NCI-H82 treated with DMSO at 0.1 percent for 48 hours (cell line): ENCODE measurements around the gene CTCFL.
"Not testable (repeated sequence)": the region's sequence is repeated elsewhere in the genome, so short reads cannot be mapped to it uniquely, and the experiment has no call there.

ENCODE experiments used
- DNase-seq: peaks from one replicate; lab custom pipeline; 2025; ENCODE audit not compliant: unreplicated experiment; lab: John Stamatoyannopoulos, UW

CTCFL gene

DNA sequence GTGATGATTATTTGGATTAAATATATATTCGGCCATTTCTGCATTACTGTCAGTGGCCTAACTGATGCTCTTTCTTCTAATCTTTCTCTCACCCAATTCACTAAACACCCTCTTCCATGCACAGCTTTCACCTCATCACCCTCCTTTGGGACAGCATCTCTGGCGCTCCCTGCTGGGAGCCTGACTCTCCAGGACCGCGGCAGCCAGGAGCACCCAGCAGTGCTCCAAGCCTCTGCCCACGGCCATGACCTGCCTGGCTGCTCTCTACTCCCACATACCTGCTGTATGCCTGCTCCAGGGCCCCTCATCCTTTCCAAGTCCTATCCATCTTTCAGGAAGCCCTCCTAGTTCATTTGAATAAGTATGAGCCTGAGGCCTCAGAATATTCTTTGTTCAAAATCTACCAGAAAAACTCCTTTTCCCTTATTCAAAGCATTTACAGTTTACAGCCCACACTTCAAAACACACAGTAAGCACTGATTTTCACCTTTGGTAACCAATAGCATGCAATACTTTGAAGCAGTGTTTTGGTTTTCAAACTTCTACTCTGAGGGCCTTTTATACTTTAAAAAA is 15.2 kb downstream of the CTCFL start:
- DNase-seq: peak; percentile 53

DNA sequence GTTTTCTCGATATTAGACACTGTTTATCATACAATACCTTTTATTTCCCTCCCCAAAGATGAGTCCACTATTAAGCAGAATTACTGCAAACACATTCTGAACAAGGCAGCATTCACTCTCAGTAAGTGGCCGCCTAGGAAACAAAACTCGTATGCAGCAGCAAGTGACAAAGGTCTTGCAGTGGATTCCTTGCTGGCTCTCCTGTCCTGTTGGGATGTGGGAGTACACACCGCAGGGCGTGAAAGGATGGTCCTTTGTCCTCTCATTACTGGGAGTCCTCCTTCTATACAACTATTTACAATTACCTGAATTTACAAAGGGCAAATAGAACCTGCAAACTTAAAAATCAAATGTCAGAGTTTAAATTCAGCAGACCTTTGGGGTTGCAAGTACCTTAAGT is 16.1 kb downstream of the CTCFL start:
- no peak for DNase-seq

DNA sequence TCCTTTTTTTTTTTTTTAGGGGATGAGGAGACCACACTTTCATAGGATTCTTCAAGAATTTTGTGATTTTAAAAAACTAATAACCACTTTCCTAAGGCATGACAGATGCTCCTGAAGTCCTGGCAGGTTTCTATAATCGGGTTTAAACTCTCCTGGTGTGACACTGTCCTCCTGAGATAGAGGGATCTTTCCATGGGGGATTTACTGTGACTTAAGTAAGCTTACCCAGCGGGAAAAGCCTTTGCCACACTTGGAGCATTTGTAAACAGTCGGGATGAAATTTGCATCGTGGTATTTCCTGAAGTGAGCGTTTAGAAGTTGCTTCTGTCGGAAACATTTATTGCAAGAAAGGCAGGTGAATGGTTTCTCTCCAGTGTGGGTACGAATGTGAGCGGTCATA is 16.6 kb downstream of the CTCFL start:
- DNase-seq: peak; percentile 76

DNA sequence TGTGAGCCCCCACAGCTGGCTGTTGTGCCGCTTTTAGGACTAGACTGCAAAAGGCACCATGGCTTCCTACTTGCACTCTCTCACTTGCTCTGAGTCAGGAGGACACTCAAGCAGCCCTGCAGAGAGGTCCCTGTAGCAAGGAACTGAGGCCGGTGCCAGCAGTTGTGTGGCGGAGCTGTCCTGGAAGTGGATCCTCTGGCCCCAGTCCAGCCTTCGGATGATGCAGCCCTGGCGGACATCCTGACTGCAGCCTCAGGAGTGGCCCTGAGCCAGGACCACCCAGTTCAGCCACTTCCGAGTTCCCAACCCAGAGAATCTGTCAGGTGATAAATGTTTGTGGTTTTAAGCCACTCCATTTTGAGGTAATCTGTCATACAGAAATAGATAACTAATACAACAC is 17.5 kb downstream of the CTCFL start:
- DNase-seq: no peak

DNA sequence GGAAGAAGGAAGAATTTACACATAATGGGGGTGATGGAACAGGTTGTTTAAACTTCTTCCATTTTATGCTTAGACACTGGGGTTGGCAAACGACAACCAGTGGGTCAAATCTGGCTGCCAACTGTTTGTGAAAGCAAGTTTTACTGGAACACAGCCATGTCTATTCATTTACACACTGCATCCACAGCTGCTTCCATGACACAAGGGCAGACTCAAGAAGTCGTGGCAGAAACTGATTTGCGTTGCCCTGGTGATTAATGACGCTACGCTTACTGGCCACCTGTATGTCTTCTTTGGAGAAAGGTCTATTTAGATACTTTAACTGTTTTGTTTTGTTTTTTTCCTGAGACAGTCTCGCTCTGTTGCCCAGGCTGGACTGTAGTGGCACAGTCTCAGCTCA is 19.0 kb downstream of the CTCFL start:
- peak; percentile 8 for DNase-seq

DNA sequence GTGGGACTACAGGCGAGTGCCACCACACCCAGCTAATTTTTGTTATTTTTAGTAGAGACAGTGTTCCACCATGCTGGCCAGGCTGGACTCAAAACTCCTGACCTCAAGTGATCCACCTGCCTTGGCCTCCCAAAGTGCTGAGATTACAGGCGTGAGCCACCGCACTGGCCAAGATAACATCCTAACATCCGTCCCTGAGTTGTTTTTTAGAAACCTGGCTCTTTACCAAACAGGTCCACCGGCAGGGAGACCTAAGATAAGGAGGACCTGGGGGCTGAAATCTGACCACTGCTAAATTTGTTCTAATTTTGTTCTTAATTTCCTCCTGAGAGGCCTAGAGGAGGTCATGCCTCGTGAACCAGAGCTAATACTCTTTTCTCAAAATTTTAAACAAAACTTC is 20.5 kb downstream of the CTCFL start:
- no peak for DNase-seq

DNA sequence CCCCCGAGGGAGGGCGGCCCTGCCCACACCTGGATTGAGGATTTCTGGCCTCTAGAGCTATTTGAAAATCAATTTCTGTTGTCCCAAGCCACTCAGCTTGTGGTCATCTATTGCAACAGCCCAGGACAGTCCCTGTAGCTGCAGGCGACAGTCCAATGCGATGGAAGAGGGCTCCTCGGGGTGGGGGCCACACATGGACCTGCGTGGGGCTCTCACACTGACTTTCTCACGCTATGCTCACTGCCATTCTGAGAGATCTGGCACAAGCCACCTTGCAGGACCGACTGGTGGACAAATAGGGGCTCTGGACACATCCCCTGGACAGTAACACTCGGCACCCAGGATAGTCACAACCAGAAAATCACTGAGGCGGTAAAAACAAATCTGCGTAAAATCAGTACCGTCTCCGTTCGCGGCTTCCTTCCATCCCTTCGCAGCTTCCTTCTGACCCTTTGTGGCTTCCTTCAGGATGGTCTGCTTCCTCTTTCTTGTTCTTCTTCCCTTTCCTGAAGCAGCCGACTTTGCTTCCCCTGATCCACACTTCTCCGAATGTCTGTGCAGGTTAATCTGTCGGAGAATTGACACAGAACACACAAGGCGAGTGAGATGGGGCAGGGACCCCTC is 21.8 kb downstream of the CTCFL start:
- no peak for DNase-seq

DNA sequence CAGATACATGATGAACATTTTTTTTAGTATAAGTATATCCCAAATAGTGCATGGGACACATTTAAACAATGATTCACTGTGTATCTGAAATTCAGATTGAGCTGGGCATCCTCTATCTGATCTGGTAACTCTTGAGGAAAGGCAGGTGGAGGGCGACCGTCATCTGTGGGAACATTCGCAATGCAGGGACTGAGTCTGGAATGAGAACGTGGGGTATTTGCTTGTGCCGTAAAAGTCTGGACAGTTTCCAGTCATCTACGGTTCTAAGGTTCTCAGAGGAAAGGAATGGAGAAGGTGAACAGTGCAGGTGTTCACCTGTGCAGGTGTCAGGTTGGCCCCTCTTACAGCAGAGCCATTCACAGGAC is 22.6 kb downstream of the CTCFL start:
- no peak for DNase-seq

DNA sequence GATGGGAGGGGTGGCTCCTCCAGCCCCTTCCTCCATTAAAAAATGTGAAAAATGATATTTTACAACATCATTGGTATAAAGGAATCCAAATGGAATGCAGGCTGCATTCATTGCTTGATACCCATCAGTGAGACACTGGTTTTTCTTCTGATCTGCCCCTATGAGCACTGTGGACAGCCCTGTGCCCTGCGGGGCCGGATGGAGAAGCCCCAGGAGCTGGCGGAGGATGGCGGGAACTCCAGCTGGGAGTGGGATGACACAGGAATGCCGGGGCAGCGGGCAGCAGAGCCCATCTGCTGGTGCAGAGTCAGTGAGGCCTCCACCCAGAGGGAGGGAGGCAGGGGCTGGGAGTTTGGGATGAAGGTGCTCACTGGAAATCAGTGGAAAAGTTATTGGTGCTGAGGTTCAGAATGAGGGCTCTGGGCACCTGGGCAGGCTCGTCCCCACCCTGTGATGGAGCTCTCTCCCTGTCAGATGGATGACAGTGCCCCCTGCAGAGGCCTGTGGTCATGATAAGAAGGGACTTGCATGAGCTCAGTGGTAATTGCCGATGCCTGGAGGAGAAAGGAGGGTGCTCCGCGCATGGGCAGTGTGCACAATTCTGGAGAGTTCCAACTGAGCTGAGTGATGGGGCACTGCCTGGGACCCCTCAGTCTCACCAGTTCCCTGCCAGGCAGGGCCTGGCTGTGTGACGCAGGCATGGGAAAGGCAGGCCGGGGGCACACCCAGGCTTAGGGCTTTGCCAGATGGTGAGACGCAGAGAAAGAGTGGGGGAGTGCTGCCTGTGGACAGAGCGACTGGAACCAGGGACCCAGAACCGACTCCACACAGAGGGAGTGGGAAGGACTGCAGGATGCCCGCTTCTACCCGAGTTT is 23.2 kb downstream of the CTCFL start:
- peak; percentile 24 for DNase-seq

DNA sequence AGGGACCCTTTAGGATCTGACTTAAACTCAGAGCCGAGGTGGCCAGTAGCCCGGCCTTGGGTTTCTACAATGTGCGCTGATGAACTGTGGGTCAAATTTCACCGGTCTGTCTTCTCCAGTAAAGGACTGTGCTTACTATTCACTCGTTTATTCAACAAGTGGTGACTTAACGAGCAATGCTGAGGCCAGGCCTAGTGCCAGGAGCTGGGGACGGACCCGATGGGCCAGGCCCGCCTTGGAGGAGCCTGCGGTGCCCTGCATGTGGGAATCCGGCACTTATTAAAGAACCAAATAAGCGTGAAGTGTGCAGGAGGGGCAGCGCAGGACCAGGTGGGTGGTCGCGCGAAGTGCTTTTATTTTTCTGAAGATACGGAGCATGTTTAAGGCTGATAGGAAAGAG is 24.0 kb downstream of the CTCFL start:
- no peak for DNase-seq

DNA sequence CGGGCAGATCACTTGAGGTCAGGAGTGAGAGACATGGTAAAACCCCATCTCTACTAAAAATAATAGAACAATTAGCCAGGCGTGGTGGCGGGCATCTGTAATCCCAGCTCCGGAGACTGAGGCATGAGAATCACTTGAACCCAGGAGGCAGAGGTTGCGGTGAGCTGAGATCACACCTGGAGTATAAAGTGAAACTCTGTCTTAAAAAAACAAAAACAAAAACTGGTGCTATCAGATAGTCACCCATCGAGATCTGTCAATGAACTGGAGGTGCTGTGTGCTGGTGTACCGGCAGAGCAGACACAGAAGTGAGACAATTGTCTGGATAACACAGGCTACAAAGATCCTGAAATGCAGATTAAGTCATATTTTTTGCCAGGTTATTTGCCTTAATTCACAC is 24.7 kb downstream of the CTCFL start:
- no peak for DNase-seq

DNA sequence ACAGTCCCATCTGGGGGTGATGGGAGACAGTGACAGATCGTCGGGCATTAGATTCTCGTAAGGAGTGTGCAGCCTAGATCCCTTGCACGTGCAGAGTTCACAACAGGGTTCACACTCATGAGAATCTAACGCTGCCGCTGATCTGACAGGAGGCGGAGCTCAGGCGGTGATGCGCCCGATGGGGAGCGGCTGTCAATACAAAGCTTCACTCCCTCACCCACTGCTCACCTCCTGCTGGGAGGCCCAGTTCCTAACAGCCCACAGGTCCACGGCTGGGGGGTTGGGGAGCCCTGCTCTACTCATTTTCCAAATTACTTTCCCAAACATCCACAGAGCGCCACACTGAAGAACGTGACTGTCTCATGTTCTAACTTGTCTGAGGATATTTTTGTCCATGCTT is 25.3 kb downstream of the CTCFL start:
- no peak for DNase-seq

DNA sequence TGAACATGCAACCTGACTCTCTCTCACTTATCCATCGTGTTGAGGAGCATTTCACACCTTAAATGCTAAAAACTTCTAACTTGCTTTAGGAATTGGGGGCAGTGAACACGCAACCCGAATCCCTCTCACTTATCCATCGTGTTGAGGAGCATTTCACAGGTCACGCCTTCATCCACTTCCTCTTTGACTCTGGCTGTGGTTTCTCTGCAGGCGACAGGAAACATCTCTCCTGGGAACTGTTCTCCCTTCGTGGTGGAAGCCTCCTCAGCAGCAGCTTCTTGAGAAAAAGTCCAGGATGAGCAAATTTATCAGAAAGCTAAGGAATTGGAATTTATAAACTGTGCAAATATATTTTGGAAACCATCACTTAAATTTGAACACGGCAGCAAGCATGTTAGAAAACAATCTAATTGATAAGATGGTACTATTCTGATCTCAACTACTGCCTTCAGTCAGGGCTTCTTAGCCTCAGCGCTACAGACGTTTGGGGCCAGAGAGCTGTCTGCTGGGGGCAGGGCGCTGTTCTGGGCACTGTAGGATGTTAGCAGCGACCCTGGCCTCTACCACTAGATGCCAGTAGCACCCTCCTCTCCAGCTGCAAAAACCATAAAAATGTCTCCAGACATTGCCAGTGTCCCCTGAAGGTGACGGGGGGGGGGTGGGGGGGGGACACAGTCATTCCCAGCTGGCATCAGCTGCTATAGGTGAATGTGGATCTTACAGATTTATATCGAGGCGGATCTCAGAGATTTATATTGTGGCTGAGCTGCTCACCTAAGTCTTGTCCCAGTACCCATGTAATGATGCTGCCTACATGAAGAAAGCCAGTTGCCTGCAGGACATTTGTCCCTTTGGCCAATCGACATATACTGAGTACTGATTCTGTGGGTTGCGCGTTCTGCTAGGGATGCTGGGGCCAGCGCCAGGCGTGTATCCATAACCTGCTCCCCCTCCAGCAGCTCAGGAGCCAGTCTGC is 26.2 kb downstream of the CTCFL start:
- peak; percentile 53 for DNase-seq

DNA sequence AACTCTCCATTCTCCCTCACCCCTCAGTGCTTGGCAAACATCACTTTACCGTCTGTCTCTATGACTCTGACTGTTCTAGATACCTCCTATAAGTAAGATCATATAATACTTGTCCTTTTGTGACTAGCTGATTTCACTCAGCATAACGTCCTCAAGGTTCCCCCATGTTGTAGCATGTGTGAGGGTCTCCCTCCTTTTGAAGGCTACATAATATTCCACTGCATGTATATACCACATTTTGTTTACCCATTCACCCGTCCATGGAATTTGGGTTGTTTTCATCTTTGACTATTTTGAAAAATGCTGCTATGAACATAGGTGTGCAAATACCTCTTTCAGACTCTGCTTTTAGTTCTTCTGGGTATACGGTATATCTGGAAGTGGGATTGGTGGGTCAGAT is 28.3 kb downstream of the CTCFL start:
- no peak for DNase-seq

DNA sequence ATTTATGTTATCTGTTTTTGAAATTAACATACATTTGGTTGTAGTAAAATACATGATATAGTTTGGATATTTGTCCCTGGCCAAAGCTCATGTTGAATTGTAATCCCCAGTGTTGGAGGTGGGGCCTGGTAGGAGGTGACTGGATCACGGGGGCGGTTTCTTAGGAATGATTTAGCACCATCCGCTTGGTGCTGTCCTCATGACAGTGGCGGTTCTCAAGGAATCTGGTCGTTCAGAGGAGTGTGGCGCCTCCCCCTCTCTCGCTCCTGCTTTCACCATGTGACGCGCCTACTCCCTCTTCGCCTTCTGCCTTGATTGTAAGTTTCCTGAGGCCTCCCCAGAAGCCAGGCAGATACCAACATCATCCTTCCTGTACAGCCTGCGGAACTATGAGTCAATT is 29.0 kb downstream of the CTCFL start:
- no peak for DNase-seq

DNA sequence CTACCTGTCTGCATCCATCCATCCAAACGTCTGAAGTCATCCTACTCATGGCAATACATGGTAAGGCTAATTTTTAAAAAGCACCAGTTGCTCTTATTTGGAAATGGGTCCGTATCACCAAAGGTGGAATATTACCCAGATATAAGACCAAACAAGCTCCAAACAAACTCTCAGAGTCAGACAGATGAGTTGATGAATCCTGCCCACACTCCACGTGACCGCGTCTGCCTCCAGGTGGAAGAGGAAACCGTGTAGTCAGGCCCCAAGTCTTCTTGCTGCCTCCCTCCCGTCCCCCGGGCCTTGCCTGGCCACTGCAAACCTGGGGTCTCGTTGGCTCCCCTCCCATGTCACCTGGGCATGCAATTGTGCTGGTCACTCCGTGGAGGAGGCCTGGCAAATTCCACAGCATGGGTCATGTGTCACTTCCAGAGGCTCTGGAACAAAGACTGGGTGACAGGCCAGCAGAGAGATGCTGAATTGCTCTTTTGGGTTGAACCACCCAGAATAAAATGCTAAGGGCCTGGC is 31.8 kb downstream of the CTCFL start:
- DNase-seq: no peak

DNA sequence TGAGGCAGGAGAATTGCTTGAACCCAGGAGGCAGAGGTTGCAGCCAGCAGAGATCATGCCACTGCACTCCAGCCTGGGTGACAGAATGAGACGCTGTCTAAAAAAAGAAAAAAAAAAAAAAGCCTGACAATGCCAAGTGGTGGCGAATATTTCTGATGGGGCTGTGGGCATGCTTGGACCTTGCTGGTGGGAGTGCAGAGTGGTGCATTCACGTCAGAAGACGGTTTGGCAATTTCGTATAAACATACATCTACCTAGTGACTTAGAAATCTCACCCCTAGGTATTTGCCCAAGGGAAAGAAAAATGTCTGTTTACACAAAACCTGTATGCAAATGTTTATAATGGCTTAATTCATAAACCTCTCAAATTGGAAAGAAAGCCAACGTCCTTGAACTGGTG is 33.6 kb downstream of the CTCFL start:
- no peak for DNase-seq

DNA sequence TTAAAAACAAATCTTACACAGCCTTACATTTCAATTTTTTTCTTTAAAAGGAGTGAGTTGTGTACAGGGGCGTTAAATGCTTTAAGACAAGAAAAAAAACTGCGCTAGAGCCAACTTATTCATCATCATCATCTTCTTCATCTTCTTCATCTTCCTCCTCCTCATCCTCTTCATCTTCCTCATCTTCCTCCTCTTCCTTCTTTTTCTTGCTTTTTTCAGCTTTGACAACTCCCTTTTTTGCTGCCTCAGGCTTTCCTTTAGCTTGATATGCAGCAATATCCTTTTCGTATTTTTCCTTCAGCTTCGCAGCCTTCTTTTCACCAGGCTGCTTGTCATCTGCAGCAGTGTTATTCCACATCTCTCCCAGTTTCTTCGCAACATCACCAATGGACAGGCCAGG is 36.7 kb downstream of the CTCFL start:
- DNase-seq: not testable (repeated sequence)

DNA sequence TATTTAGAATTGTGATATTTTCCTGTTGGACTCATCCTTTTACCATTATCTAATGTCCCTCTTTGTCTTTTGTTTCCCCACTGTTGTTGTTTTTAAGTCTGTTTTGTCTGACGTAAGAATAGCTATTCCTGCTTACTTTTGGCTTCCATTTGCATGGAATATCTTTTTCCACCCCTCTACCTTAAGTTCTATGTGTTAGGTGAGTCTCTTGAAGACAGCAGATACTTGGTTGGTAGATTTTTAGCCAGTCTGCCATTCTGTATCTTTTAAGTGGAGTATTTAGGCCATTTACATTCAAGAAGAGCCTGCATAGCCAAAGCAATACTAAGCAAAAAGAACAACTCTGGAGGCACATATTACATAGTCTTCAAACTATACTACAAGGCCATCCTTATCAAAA is 39.2 kb downstream of the CTCFL start:
- no peak for DNase-seq

DNA sequence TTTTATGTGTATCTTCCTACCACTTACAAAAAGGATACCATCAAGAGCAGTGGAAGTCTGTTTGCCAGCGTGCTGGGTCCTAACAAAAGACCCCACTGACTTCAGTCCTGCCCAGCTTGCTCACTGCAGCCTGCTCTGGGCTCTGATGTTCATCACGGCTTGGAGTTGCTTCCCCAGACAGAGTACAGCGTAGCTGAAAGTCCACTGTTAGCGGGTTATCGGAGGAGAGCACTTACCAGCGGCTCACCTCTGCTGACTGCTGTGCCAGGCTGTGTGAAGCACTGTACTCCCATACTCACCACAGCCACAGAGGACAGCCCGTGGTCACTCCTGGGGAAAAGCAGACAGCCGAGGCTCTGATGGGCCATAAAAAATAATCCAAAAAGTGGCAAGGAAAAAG is 40.2 kb downstream of the CTCFL start:
- no peak for DNase-seq
